H9 (cell line): ENCODE measurements around the gene USF3. TPM values are rescaled to one million over a fixed set of nuclear protein-coding genes. Genes with fewer than 3 reads are reported as not detected.

Experiments used
- DNase-seq: peaks from one replicate; pipeline ENCODE4 v3.0.0-alpha.2; 2017
- H2AFZ ChIP-seq: one replicate; pipeline ENCODE4 v1.6.1; 2013; ENCODE audit warnings: mild to moderate bottlenecking, low read length, control low read depth, moderate library complexity
- H2AK5ac ChIP-seq: 2 replicates; pipeline ENCODE4 v1.6.1; 2013; ENCODE audit warnings: low read length, control low read depth, mixed read lengths; ENCODE audit not compliant: insufficient read length
- H2BK120ac ChIP-seq: one replicate; pipeline ENCODE4 v1.6.1; 2013; ENCODE audit warnings: low read depth, mild to moderate bottlenecking, low read length, control low read depth, inconsistent platforms; ENCODE audit not compliant: poor library complexity, severe bottlenecking
- H2BK12ac ChIP-seq: 2 replicates; pipeline ENCODE4 v1.6.1; 2013; ENCODE audit warnings: low read length, control low read depth, mixed read lengths, low read depth; ENCODE audit not compliant: insufficient read length
- H2BK15ac ChIP-seq: 2 replicates; pipeline ENCODE4 v1.6.1; 2013; ENCODE audit warnings: low read depth, low read length, control low read depth
- H2BK20ac ChIP-seq: one replicate; pipeline ENCODE4 v1.6.1; 2013; ENCODE audit warnings: low read depth, mild to moderate bottlenecking, low read length, control low read depth, inconsistent platforms; ENCODE audit not compliant: poor library complexity, severe bottlenecking
- H2BK5ac ChIP-seq: 2 replicates; pipeline ENCODE4 v1.6.1; 2013; ENCODE audit warnings: low read length, control low read depth, mixed read lengths; ENCODE audit not compliant: insufficient read length
- H3K14ac ChIP-seq: 2 replicates; pipeline ENCODE4 v1.6.1; 2013; ENCODE audit warnings: low read length, control low read depth; ENCODE audit not compliant: insufficient read depth
- H3K18ac ChIP-seq: 2 replicates; pipeline ENCODE4 v1.6.1; 2013; ENCODE audit warnings: low read depth, mild to moderate bottlenecking, mixed read lengths, low read length, control low read depth; ENCODE audit not compliant: insufficient read length
- H3K23ac ChIP-seq: 2 replicates; pipeline ENCODE4 v1.6.1; 2013; ENCODE audit warnings: low read length, control low read depth, mixed read lengths, low read depth; ENCODE audit not compliant: insufficient read length
- H3K23me2 ChIP-seq: 2 replicates; pipeline ENCODE4 v1.6.1; 2013; ENCODE audit warnings: low read depth, mild to moderate bottlenecking, mixed read lengths, low read length, control low read depth; ENCODE audit not compliant: insufficient read length, poor library complexity, severe bottlenecking
- H3K27ac ChIP-seq: 2 replicates; pipeline ENCODE4 v1.5.1; 2013; ENCODE audit warnings: low read length, control low read depth, mixed read lengths, low read depth; ENCODE audit not compliant: insufficient read length
- H3K27me3 ChIP-seq: 2 replicates; pipeline ENCODE4 v1.6.1; 2013; ENCODE audit warnings: low read length, control low read depth, inconsistent platforms; ENCODE audit not compliant: insufficient read depth
- H3K4ac ChIP-seq: 2 replicates; pipeline ENCODE4 v1.6.1; 2013; ENCODE audit warnings: low read depth, mild to moderate bottlenecking, control low read depth, inconsistent platforms, low read length, moderate library complexity
- H3K4me1 ChIP-seq: 2 replicates; pipeline ENCODE4 v1.6.1; 2013; ENCODE audit warnings: low read length, control low read depth, inconsistent platforms; ENCODE audit not compliant: insufficient read depth
- H3K4me2 ChIP-seq: 2 replicates; pipeline ENCODE4 v1.6.1; 2013; ENCODE audit warnings: low read length, control low read depth, mixed read lengths; ENCODE audit not compliant: insufficient read length, insufficient read depth
- H3K56ac ChIP-seq: 2 replicates; pipeline ENCODE4 v1.6.1; 2013; ENCODE audit warnings: low read depth, mild to moderate bottlenecking, mixed read lengths, low read length, control low read depth; ENCODE audit not compliant: insufficient read length
- H3K79me1 ChIP-seq: 2 replicates; pipeline ENCODE4 v1.6.1; 2013; ENCODE audit warnings: low read depth, mild to moderate bottlenecking, moderate library complexity, low read length, control low read depth, inconsistent platforms; ENCODE audit not compliant: insufficient read depth, poor library complexity, severe bottlenecking
- H3K79me2 ChIP-seq: 2 replicates; pipeline ENCODE4 v1.6.1; 2013; ENCODE audit warnings: low read length, control low read depth, inconsistent platforms; ENCODE audit not compliant: insufficient read depth
- H3K9ac ChIP-seq: 2 replicates; pipeline ENCODE4 v1.6.1; 2013; ENCODE audit warnings: low read length, control low read depth, mixed read lengths; ENCODE audit not compliant: insufficient read length; ENCODE audit errors: extremely low read depth
- H3K9me3 ChIP-seq: one replicate; pipeline ENCODE4 v1.6.1; 2013; ENCODE audit warnings: low read depth, low read length, inconsistent platforms; ENCODE audit not compliant: control insufficient read depth
- H3T11ph ChIP-seq: one replicate; pipeline ENCODE4 v1.6.1; 2013; ENCODE audit warnings: mild to moderate bottlenecking, low read length, control low read depth, inconsistent platforms
- H4K20me1 ChIP-seq: one replicate; pipeline ENCODE4 v1.6.1; 2013; ENCODE audit not compliant: control insufficient read depth, insufficient read length, insufficient read depth
- H4K5ac ChIP-seq: 2 replicates; pipeline ENCODE4 v1.6.1; 2013; ENCODE audit warnings: low read depth, mild to moderate bottlenecking, mixed read lengths, low read length, control low read depth; ENCODE audit not compliant: insufficient read length
- H4K8ac ChIP-seq: replicated peaks from 2 replicates; pipeline ENCODE4 v1.6.1; 2013; ENCODE audit warnings: low read length, control low read depth, mixed read lengths, low read depth; ENCODE audit not compliant: insufficient read length
- H4K91ac ChIP-seq: 2 replicates; pipeline ENCODE4 v1.6.1; 2013; ENCODE audit warnings: low read depth, mild to moderate bottlenecking, moderate library complexity, mixed read lengths, low read length, control low read depth; ENCODE audit not compliant: insufficient read length
- H3K27ac Mint-ChIP-seq, 3 experiments: 2 replicates in 2 of 3; 3 replicates in 1 of 3; pipeline ENCODE4 v1.8.0; 2020 to 2021; ENCODE audit warnings: mixed read lengths in 3 of 3, mild to moderate bottlenecking in 1 of 3, moderate library complexity in 1 of 3
- H3K27me3 Mint-ChIP-seq: 2 replicates; pipeline ENCODE4 v1.8.0; 2021; ENCODE audit warnings: low read depth, mild to moderate bottlenecking, moderate library complexity, mixed read lengths
- H3K36me3 Mint-ChIP-seq, 3 experiments: 2 replicates in 2 of 3; 3 replicates in 1 of 3; pipeline ENCODE4 v1.8.0; 2020 to 2021; ENCODE audit warnings: low read depth in 3 of 3, mixed read lengths in 3 of 3; ENCODE audit not compliant: insufficient read depth in 1 of 3
- H3K4me1 Mint-ChIP-seq, 2 experiments: 2 replicates each; pipeline ENCODE4 v1.8.0; 2020; ENCODE audit warnings: mixed read lengths in 2 of 2
- H3K4me3 Mint-ChIP-seq, 2 experiments: 2 replicates in 1 of 2; 3 replicates in 1 of 2; pipeline ENCODE4 v1.8.0; 2020 to 2021; ENCODE audit warnings: mild to moderate bottlenecking in 2 of 2, mixed read lengths in 2 of 2, moderate library complexity in 1 of 2
- H3K9me3 Mint-ChIP-seq, 2 experiments: 2 replicates in 1 of 2; 3 replicates in 1 of 2; pipeline ENCODE4 v1.8.0; 2020; ENCODE audit warnings: mild to moderate bottlenecking in 2 of 2, mixed read lengths in 2 of 2, moderate library complexity in 1 of 2
- CTCF ChIP-seq: fragments of 200-600 bp; sonication (generic); conservative IDR thresholded peaks from 3 replicates; pipeline ENCODE4 v1.8.0; 2021; ENCODE audit warnings: antibody characterized with exemption, mild to moderate bottlenecking
- WGBS: extraction: QIAGEN DNeasy Blood & Tissue Kit; methylation state at CpG from one replicate; pipeline ENCODE4 v1.1.7; 2013; ENCODE audit warnings: missing lambda C conversion rate, low lambda C conversion rate, mixed read lengths; ENCODE audit not compliant: insufficient read length; ENCODE audit errors: extremely low coverage; 5-methylcytosine and 5-hydroxymethylcytosine counted together
- total RNA-seq: library from RNA; stranded (reverse); gene quantifications from 2 replicates; pipeline ENCODE4 v1.2.1, GENCODE V29; 2021

Gene USF3
- total RNA-seq, 1 experiment from 2014 or later = 13.8 TPM

DNA sequence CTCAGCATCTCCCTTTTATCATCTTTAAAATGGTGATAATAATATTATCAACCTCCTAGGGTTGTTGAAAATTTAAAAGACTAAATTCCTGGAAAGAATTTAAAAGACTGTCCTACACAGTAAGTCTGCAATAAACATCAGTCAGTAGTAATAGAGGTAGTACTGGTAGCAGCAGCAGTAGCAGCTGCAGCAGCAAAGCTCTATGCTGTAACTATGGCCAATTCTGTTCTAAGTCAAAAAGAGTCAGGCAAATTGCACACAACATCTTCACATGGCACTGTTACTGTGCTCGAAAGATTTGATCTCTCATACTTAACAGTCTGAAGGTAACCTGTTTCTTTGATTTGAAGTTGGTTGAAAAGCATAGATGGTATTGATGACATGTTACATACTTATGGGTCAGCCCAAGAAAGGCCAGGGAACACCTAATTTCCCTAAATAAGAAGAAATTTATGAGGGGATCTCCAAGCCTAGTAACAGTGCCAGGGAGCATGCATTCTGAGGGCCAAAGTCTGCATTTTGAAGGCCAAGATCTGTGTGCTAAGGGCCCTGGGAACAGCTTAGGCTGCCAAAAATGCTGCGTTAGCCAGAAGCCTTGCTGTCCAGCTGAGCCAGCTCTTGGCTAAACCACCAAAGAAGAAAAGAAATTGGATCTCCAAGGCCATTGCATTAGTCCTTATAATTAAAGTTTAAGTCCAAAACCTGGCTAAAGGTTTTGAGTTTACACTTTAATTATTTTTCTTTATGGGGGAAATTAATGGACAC, 95.8 kb downstream of the USF3 start:
- no peak for DNase-seq
- no CpG with 5 or more reads among the region's 2 CpGs for WGBS
- H2BK12ac ChIP-seq = no peak overlapping the region
- H2BK15ac ChIP-seq = no peak overlapping the region
- Mint-ChIP-seq H3K27me3 (no peaks in the 10 kb centered on the region; the same call in 1 of the 2 replicates), H3K36me3 (no peaks in the 10 kb centered on the region), H3K27ac (no peak overlapping the region), H3K4me1 (peaks cover 6% of the 10 kb centered on the region in 2 experiments), H3K4me3 (no peak overlapping the region), H3K9me3 (no peaks in the 10 kb centered on the region)
- no peak overlapping the region for H3K14ac ChIP-seq
- H4K20me1 ChIP-seq = no peaks in the 10 kb centered on the region
- no peak overlapping the region for H3K9ac ChIP-seq
- no peak overlapping the region for H3K23ac ChIP-seq
- no peak overlapping the region for H3K4me2 ChIP-seq
- no peak overlapping the region for H4K8ac ChIP-seq
- H3K27ac ChIP-seq = no peak overlapping the region
- H3K79me2 ChIP-seq = no peaks in the 10 kb centered on the region
- no peak overlapping the region for H3K56ac ChIP-seq
- H3K23me2 ChIP-seq = no peaks in the 10 kb centered on the region
- H2AFZ ChIP-seq = no peak overlapping the region
- H3K9me3 ChIP-seq = no peaks in the 10 kb centered on the region
- H2AK5ac ChIP-seq = no peak overlapping the region
- H3K18ac ChIP-seq = no peak overlapping the region
- H3T11ph ChIP-seq = no peak overlapping the region
- H3K27me3 ChIP-seq = no peaks in the 10 kb centered on the region
- H3K4ac ChIP-seq = no peak overlapping the region
- H3K79me1 ChIP-seq = no peaks in the 10 kb centered on the region
- peaks cover 2% of the 10 kb centered on the region; the same call in 1 of the 2 replicates for H3K4me1 ChIP-seq
- no peak for TF ChIP-seq CTCF
- no peak overlapping the region for H4K91ac ChIP-seq
- H4K5ac ChIP-seq = no peak overlapping the region
- H2BK5ac ChIP-seq = no peak overlapping the region
- no peak overlapping the region for H2BK120ac ChIP-seq
- no peak overlapping the region for H2BK20ac ChIP-seq

Other genes starting within 250 kb of the USF3 start
- 14.6 and 15.3 TPM in 2 replicates for gene SPICE1, start 181.5 kb downstream of the USF3 start, total RNA-seq
- gene SIDT1, start 164.1 kb downstream of the USF3 start, total RNA-seq = not detected in 2 replicates
- 216 and 226 TPM in 2 replicates for gene NAA50, start 49.6 kb upstream of the USF3 start, total RNA-seq
- gene ATP6V1A, start 50.4 kb upstream of the USF3 start, total RNA-seq = 73.4 and 80.4 TPM in 2 replicates
- 1.8 TPM in 2 replicates for gene GRAMD1C, start 142.1 kb upstream of the USF3 start, total RNA-seq